ENCODE measurements around the gene NINL.
"Not testable (repeated sequence)": the region's sequence is repeated elsewhere in the genome, so short reads cannot be mapped to it uniquely, and the experiment has no call there.

Gene NINL

DNA sequence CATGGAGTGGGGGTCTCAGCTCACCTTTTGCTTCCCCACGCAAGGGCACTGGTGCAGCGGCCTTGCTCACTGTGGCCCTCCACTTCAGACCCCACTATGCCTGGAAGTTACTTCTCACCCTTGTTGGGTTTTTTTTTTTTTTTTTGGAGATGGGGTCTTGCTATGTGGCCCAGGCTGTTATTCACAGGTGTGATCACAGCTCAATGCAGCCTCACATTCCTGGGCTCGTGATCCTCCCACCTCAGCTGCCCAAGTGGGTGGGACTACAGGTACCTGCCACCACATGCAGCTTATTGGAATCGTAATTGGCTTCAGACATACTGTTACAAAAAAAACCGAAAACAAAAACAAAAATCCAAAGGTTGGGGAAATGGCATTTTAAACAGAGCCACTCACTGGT, 32.4 kb downstream of the NINL start:
- DNase-seq (ENCODE audit: low spot score), result no peak

- DNase-seq (ENCODE audit: low spot score), result no peak
Measured at GRCh38 chr20:25551413-25552215, 33.7 kb downstream of the NINL start.

DNA sequence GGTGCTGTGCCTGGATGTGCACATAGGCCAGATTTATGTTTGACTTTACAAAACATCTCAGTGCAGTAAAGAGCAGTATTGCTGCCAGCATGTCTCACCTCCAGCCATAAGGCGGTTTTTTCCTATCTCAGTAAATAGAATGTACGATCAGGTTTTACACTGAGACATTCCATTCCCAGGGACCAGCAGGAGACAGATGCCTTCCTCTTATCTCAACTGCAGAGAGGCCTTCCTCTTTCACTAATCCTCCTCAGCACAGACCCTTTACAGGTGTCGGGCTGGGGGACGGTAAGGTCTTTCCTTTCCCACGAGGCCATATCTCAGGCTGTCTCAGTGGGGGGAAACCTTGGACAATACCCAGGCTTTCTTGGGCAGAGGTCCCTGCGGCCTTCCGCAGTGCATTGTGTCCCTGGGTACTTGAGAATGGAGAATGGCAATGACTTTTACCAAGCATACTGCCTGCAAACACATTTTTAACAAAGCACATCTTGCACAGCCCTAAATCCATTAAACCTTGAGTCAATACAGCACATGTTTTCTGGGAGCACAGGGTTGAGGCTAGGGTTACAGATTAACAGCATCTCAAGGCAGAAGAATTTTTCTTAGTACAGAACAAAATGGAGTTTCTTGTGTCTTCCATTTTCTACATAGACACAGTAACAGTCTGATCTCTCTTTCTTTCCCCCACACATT, 34.5 kb downstream of the NINL start:
- not testable (repeated sequence) for DNase-seq (ENCODE audit: low spot score)

GRCh38 chr20:25549843-25550477, 35.4 kb downstream of the NINL start:
- no peak for DNase-seq (ENCODE audit: low spot score)

GRCh38 chr20:25549172-25549773, 36.1 kb downstream of the NINL start:
- no peak for DNase-seq (ENCODE audit: low spot score)

- DNase-seq (ENCODE audit: low spot score), result no peak
Measured at GRCh38 chr20:25548613-25549086, 36.7 kb downstream of the NINL start.

GRCh38 chr20:25547999-25548398, 37.3 kb downstream of the NINL start:
- no peak for DNase-seq (ENCODE audit: low spot score)

DNA sequence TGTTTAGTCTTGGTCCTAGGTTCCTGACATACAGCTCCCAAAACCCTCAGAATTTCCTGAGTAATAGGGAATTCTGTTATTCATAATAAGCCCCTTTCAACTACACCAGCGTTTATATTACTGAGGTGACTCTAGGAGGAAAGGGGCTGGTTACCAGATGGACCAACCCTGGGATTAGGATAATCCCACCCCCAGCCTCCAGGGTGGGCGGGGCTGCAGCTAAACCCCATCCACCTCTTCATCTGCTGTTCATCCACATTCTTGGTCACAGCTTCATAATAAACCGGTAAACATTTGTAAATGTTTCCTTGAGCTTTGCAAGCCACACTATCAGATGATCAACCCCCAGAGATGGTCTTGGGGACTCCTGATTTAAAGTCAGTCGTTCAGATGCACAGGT, 38.3 kb downstream of the NINL start:
- DNase-seq (ENCODE audit: low spot score), result no peak

GRCh38 chr20:25546048-25546447, 39.3 kb downstream of the NINL start:
- DNase-seq (ENCODE audit: low spot score), result no peak

- DNase-seq (ENCODE audit: low spot score), result no peak
Measured at GRCh38 chr20:25545171-25545570, 40.2 kb downstream of the NINL start.

DNA sequence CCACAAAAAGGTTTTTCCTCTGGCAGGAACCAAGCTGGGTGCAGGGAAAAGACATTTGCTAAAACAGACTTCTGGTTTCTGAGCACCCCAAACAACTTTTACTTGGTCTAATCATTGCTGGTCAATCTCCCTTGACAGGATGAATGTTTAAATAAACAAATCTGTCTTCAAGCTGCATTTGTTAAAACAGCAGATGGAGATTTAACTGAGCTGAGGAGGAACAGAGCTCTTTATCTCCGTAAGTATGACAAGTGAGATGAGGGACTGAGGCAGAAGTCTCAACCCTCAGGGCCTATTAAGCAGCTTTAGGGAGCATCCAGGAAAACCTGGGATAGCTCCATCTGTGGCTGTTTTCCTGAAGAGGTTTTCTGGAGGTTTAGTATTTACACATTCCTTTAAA, 40.6 kb downstream of the NINL start:
- DNase-seq (ENCODE audit: low spot score), result no peak

GRCh38 chr20:25544311-25544710, 41.0 kb downstream of the NINL start:
- no peak for DNase-seq (ENCODE audit: low spot score)

DNA sequence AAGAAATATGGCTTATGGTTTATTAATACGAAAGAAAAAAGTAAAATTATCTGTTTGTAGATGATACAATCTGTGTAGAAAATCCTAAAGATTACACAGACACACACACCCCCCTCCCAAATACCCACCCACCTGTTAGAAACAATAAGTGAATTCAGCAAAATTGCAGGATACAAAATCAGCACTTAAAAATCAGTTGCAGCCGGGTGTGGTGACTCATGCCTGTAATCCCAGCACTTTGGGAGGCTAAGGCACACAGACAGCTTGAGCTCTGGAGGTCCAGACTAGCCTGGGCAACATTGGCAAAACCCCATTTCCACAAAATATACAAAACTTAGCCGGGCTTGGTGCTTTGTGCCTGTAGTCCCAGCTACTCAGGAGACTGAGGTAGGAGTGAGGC, 42.3 kb downstream of the NINL start:
- no peak for DNase-seq (ENCODE audit: low spot score)

- no peak for DNase-seq (ENCODE audit: low spot score)
Measured at GRCh38 chr20:25541676-25542075, 43.7 kb downstream of the NINL start.

- DNase-seq (ENCODE audit: low spot score), result no peak
Measured at GRCh38 chr20:25539742-25540672, 45.3 kb downstream of the NINL start.

DNA sequence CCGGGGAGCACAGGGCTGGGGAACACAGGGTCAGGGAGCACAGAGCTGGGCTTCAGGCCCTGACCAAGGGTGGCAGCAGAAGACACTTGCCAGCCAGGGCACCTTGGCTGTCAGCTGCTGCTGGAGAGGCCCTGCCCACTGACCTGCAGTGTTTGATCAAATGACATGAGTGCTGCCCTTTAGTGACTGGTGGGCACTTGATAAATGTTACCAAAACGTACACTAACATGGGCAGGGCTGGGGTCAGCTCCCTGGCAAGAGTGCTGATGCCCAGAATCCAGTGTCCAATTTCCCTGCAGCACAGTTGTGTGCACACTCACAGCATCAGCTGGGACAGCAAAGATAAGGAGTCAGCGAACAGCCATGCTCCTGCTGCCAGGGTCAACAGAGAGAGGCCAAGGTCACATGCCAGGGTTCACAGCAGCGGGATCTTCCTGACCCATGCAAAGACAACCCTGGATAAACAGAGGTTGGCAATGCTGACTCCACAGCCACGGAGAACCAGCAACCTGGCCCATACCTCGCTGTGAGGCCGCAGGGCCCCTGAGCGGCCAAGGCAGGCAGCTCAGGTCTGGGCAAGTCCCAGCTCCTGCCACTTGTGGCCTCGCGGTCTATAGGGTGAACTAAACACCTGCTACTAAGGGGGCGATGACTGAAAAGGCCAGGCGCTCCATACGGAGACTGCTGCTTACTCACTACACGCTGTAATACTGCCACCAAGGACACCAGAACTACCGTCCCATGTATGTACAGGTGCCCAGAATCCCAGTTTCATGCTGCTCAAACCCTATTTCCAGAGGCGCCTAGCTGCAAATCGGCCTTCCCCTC, 46.3 kb downstream of the NINL start:
- DNase-seq (ENCODE audit: low spot score), result no peak

DNA sequence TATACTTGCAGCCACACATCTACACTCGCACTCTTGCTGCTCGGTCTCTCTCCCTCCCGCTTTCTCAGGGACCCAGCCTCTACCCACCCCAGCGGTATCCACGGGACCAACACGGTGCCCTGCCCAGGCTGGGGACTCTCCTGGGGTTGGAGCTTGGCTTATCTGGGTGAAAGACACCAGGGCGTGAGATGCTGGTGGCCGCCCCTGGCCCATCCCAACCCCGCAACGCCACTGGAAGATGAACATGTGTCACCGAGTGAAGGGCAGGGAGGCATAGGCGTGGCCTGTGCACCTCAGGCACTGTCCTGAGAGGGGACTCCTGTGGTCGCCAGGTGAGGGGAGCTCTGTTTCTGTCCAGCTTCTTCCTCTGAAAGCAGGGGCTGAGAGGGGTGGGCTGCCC, 47.4 kb downstream of the NINL start:
- DNase-seq (ENCODE audit: low spot score), result no peak

- DNase-seq (ENCODE audit: low spot score), result no peak
Measured at GRCh38 chr20:25535762-25536161, 49.6 kb downstream of the NINL start.

DNA sequence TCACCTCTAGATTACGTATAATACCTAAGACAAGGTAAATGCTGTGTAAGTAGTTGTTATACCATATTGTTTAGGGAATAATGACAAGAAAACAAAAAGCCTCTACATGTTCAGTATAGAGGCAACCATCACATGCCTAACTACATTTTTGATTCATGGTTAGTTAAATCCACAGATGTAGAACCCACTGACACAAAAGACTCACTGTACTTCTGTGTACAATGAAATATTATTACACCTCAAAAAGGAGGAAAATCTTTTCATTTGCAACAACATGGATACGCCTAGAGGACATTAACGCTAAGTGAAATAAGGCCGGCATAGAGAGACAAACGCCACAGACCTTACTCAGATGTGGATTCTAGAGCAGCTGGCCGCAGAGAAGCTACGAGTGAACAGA, 50.5 kb downstream of the NINL start:
- DNase-seq (ENCODE audit: low spot score), result no peak

DNA sequence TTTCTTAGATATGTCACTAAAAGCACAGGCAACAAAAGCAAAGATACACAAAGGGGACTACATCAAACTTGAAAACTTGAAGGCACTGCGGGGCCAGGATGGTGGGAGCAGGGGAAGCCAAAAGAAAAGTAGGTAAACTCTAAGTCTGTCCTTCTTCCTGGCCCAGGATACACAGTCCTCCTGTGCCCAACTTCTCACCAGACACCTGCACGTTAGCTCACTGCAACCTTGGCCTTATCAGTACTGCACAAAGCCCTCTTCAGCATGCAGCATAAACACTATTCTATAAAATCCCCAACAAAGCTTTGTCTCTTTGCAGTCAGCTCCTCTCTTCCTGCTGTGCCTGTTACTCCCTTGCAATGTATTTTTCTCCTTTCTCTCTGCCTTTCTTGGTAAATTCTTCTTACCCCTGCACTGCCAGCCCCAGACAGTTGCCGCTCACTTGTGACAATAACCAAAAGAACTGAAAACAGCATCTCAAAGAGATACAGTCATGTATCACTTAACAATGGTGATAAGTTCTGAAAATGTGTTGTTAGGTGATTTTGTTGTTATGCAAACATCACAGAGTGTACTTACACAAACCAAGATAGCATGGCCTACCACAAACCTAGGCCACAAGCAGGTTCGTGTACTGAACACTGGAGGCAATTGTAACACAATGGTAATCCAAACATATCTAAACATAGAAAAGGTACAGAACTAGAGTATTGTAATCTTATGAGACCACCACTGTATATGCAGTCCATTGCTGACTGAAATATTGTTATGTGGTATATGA, 51.2 kb downstream of the NINL start:
- DNase-seq (ENCODE audit: low spot score), result no peak

Measured in hematopoietic multipotent progenitor cell treated with erythropoietin and hydrocortisone succinate and interleukin-3 and kit ligand, for 15 days (in vitro differentiated cells).